ENCODE data around the gene DGCR2. TPM values are rescaled to one million over a fixed set of nuclear protein-coding genes. Genes with fewer than 3 reads are reported as not detected.
"Not testable (repeated sequence)": the region's sequence is repeated elsewhere in the genome, so short reads cannot be mapped to it uniquely, and the experiment has no call there.

Gene DGCR2
- total and polyA plus RNA-seq, 10 of the 15 experiments (the other 5 are each of a cell fraction or from before 2014, with no cell fraction given): 0.19 to 28.4 (median 16.0) TPM

- H3K36me3 ChIP-seq (ENCODE audit: control insufficient read depth in 2 of 2, insufficient read depth in 2 of 2, low read length in 1 of 2); H3K4me3 ChIP-seq; H2AFZ ChIP-seq (ENCODE audit: control insufficient read depth, low read depth, low read length); CTCF ChIA-PET; H3K79me2 ChIP-seq (ENCODE audit: control insufficient read depth, insufficient read depth, low read length); ATAC-seq; FAIRE-seq; POLR2A ChIA-PET; H3K27ac ChIP-seq (ENCODE audit: control insufficient read depth, insufficient read depth); SMC1A ChIA-PET (ENCODE audit: uncharacterized antibody, unreplicated experiment); BruUV-seq (replicated peaks); H3K4me2 ChIP-seq (ENCODE audit: control insufficient read depth, insufficient read depth); H4K20me1 ChIP-seq (ENCODE audit: control insufficient read depth, insufficient read depth); intact Hi-C loops (cut with micrococcal nuclease; ENCODE audit: unreplicated experiment); H3K27me3 ChIP-seq (replicated peaks in 1 of 2; ENCODE audit: control insufficient read depth in 2 of 2, insufficient read depth in 2 of 2, low read length in 1 of 2); H3K9me3 ChIP-seq (replicated peaks; ENCODE audit: control insufficient read depth, insufficient read depth, low read length); RAD21 ChIA-PET (ENCODE audit: unreplicated experiment); in situ Hi-C loops (cut with MboI); H3K4me1 ChIP-seq (ENCODE audit: control insufficient read depth, insufficient read depth, low read length); DNase-seq (ENCODE audit: low read depth, low spot score); H3K9ac ChIP-seq (ENCODE audit: control insufficient read depth, insufficient read depth, low read length): not testable (repeated sequence)
- 25% methylated on average over 6 of the region's 8 CpGs for WGBS (ENCODE audit: insufficient coverage, insufficient replicate concordance, low lambda C conversion rate, missing lambda C conversion rate)
Measured at GRCh38 chr22:19027371-19028059, 94.7 kb downstream of the DGCR2 start.

DNA sequence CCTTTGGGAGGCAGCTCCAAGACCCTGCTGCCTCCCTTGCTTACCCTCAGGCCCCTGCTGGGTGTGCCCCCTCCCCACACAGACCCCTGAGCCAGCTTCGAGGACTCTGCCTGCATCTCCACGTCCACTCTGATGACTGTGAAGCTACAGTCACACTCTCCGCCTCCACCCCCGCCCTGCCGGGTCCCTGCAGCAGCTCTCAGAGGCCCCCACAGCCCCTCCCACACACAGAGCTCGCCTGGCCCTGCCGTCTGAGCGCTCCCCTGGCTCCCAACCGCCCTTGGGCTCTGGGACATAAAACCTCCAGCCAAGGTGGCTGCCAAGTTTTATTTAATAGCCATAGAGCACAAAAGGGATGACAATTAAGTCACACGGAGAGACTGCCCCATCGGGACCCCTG, 96.1 kb downstream of the DGCR2 start:
- in situ Hi-C loops (cut with MboI); ATAC-seq: not testable (repeated sequence)

DNA sequence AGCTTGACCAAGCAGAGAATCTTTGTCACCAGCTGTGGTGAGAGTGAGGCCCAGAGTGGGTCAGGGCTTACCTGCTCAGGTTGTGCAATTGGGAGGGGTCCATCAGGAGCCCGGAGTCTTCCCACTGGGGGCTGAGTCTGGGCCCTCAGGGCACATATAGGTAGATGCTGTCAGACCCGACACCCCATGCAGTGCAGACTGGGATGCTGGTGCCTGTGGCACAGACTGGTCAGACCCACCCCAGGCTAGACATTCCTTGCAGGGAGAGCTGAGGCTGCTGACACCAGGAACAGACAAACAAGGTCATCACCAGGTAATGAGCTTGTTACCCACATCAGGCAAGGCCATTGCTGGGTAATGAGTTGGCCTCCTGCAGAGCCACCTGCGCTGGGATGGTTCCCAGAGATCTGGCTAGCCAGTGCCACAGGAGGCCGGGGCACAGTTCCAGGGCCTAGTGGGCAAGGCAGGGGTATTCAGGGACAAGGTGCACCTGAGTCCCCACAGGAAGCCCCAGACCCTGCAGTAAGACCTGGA, 97.2 kb downstream of the DGCR2 start:
- H3K27me3 ChIP-seq (replicated peaks in 1 of 2; ENCODE audit: control insufficient read depth in 2 of 2, insufficient read depth in 2 of 2, low read length in 1 of 2); SMC1A ChIA-PET (ENCODE audit: uncharacterized antibody, unreplicated experiment); in situ Hi-C loops (cut with MboI): not testable (repeated sequence)

More for the DNA sequence above, 96.1 kb downstream of the DGCR2 start:
- H3K27ac ChIP-seq (ENCODE audit: control insufficient read depth, insufficient read depth); H3K4me3 ChIP-seq; POLR2A ChIA-PET; H2AFZ ChIP-seq (ENCODE audit: control insufficient read depth, low read depth, low read length); intact Hi-C loops (cut with micrococcal nuclease; ENCODE audit: unreplicated experiment); CTCF ChIA-PET; H3K79me2 ChIP-seq (ENCODE audit: control insufficient read depth, insufficient read depth, low read length); BruUV-seq (replicated peaks); H3K4me2 ChIP-seq (ENCODE audit: control insufficient read depth, insufficient read depth); H3K36me3 ChIP-seq (ENCODE audit: control insufficient read depth in 2 of 2, insufficient read depth in 2 of 2, low read length in 1 of 2); SMC1A ChIA-PET (ENCODE audit: uncharacterized antibody, unreplicated experiment); RAD21 ChIA-PET (ENCODE audit: unreplicated experiment); H3K9ac ChIP-seq (ENCODE audit: control insufficient read depth, insufficient read depth, low read length); H3K4me1 ChIP-seq (ENCODE audit: control insufficient read depth, insufficient read depth, low read length); FAIRE-seq; H4K20me1 ChIP-seq (ENCODE audit: control insufficient read depth, insufficient read depth); DNase-seq (ENCODE audit: low read depth, low spot score); H3K27me3 ChIP-seq (replicated peaks in 1 of 2; ENCODE audit: control insufficient read depth in 2 of 2, insufficient read depth in 2 of 2, low read length in 1 of 2); H3K9me3 ChIP-seq (replicated peaks; ENCODE audit: control insufficient read depth, insufficient read depth, low read length): not testable (repeated sequence)
- no CpG with 5 or more reads among the region's 11 CpGs for WGBS (ENCODE audit: insufficient coverage, insufficient replicate concordance, low lambda C conversion rate, missing lambda C conversion rate)

GRCh38 chr22:19023931-19024330, 98.3 kb downstream of the DGCR2 start:
- SMC1A ChIA-PET (ENCODE audit: uncharacterized antibody, unreplicated experiment); H3K9me3 ChIP-seq (replicated peaks; ENCODE audit: control insufficient read depth, insufficient read depth, low read length); H3K27ac ChIP-seq (ENCODE audit: control insufficient read depth, insufficient read depth); FAIRE-seq; POLR2A ChIA-PET; RAD21 ChIA-PET (ENCODE audit: unreplicated experiment); H2AFZ ChIP-seq (ENCODE audit: control insufficient read depth, low read depth, low read length); H3K79me2 ChIP-seq (ENCODE audit: control insufficient read depth, insufficient read depth, low read length); H3K36me3 ChIP-seq (ENCODE audit: control insufficient read depth in 2 of 2, insufficient read depth in 2 of 2, low read length in 1 of 2); H3K4me2 ChIP-seq (ENCODE audit: control insufficient read depth, insufficient read depth); H3K9ac ChIP-seq (ENCODE audit: control insufficient read depth, insufficient read depth, low read length); H3K4me1 ChIP-seq (ENCODE audit: control insufficient read depth, insufficient read depth, low read length); CTCF ChIA-PET; H3K4me3 ChIP-seq; in situ Hi-C loops (cut with MboI); H3K27me3 ChIP-seq (replicated peaks in 1 of 2; ENCODE audit: control insufficient read depth in 2 of 2, insufficient read depth in 2 of 2, low read length in 1 of 2); ATAC-seq; DNase-seq (ENCODE audit: low read depth, low spot score); intact Hi-C loops (cut with micrococcal nuclease; ENCODE audit: unreplicated experiment); H4K20me1 ChIP-seq (ENCODE audit: control insufficient read depth, insufficient read depth); BruUV-seq (replicated peaks): not testable (repeated sequence)
- 28% methylated on average over 4 of the region's 10 CpGs for WGBS (ENCODE audit: insufficient coverage, insufficient replicate concordance, low lambda C conversion rate, missing lambda C conversion rate)

More for the DNA sequence above, 97.2 kb downstream of the DGCR2 start:
- H3K9ac ChIP-seq (ENCODE audit: control insufficient read depth, insufficient read depth, low read length); BruUV-seq (replicated peaks); H3K36me3 ChIP-seq (ENCODE audit: control insufficient read depth in 2 of 2, insufficient read depth in 2 of 2, low read length in 1 of 2); FAIRE-seq; H3K4me2 ChIP-seq (ENCODE audit: control insufficient read depth, insufficient read depth); ATAC-seq; H4K20me1 ChIP-seq (ENCODE audit: control insufficient read depth, insufficient read depth); intact Hi-C loops (cut with micrococcal nuclease; ENCODE audit: unreplicated experiment); H3K4me1 ChIP-seq (ENCODE audit: control insufficient read depth, insufficient read depth, low read length); CTCF ChIA-PET; H3K4me3 ChIP-seq; DNase-seq (ENCODE audit: low read depth, low spot score); H3K9me3 ChIP-seq (replicated peaks; ENCODE audit: control insufficient read depth, insufficient read depth, low read length); H3K27ac ChIP-seq (ENCODE audit: control insufficient read depth, insufficient read depth); H2AFZ ChIP-seq (ENCODE audit: control insufficient read depth, low read depth, low read length); POLR2A ChIA-PET; H3K79me2 ChIP-seq (ENCODE audit: control insufficient read depth, insufficient read depth, low read length); RAD21 ChIA-PET (ENCODE audit: unreplicated experiment): not testable (repeated sequence)
- WGBS (ENCODE audit: insufficient coverage, insufficient replicate concordance, low lambda C conversion rate, missing lambda C conversion rate): 23% methylated on average over 4 of the region's 4 CpGs
